Measurements from ENCODE around the gene CRHR1. TPM values are rescaled to one million over a fixed set of nuclear protein-coding genes. Genes with fewer than 3 reads are reported as not detected.

Gene CRHR1
- total RNA-seq, 6 donors from 2014 or later = not detected

DNA sequence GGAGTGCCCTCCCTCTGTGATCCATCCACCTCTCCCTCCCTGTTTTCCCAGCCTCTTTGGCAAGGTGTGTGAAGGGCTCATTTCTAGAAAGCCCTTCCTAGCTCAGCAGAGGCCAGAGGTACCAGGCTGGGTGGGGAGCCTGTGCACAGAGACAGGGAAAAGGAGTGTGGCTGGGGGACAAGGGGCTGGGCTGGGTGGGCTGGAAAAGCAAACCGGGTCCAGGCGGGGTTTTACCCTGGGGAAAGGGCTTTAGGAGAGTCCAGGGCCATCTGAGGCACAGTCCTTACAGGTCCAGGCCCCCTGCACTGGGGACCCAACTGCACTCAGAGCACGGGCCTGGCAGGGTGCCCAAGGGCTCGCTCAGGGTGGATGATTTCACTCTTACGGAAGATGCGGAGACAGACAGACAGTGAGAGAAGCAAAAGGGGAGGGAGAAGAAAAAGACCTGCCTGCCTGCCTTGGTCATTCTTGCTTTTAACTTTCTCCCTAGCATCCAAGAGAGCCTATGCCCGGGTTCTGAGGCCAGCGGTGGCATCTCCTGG, 7.0 kb downstream of the CRHR1 start:
- Histone ChIP-seq H3K36me3 (no peaks in the 10 kb centered on the region), H3K4me1 (no peaks in the 10 kb centered on the region), H3K9me3 (no peaks in the 10 kb centered on the region), H3K27ac (no peak overlapping the region), H3K27me3 (peaks cover 0 to 5% (median under 1%) of the 10 kb centered on the region in 4 donors), H3K4me3 (no peak overlapping the region)
- ATAC-seq (ENCODE audit: low FRiP score in 2 of 2) = no peak
- no peak for DNase-seq
- 47 to 50% methylated on average over 6 to 8 of the region's 8 CpGs for WGBS, 2 donors
- TF ChIP-seq EP300 (IDR thresholded peaks at IDR 0.05) (no peak), POLR2A (IDR thresholded peaks at IDR 0.05) (no peak), CTCF (IDR thresholded peaks at IDR 0.05) (no peak), POLR2AphosphoS5 (IDR thresholded peaks at IDR 0.05) (no peak)

GRCh38 chr17:45791935-45792334, 7.8 kb downstream of the CRHR1 start:
- Histone ChIP-seq H3K27me3 (peaks cover 0 to 3% (median 0%) of the 10 kb centered on the region in 4 donors), H3K4me3 (no peak overlapping the region), H3K27ac (no peak overlapping the region), H3K9me3 (no peaks in the 10 kb centered on the region), H3K36me3 (no peaks in the 10 kb centered on the region), H3K4me1 (no peaks in the 10 kb centered on the region)
- WGBS, 2 donors = 45 to 46% methylated on average over 9 of the region's 9 CpGs
- TF ChIP-seq CTCF (IDR thresholded peaks at IDR 0.05) (no peak), POLR2A (IDR thresholded peaks at IDR 0.05) (no peak), POLR2AphosphoS5 (IDR thresholded peaks at IDR 0.05) (no peak), EP300 (IDR thresholded peaks at IDR 0.05) (no peak)
- DNase-seq (peak; percentile 46 to 73), ATAC-seq (ENCODE audit: low FRiP score in 2 of 2) (peak in 1 of 2 donors; percentile 1)

- WGBS, 2 donors = 57 to 58% methylated on average over 3 of the region's 3 CpGs
- ATAC-seq (ENCODE audit: low FRiP score in 2 of 2) (no peak), DNase-seq (no peak)
- Histone ChIP-seq H3K36me3 (no peaks in the 10 kb centered on the region), H3K9me3 (no peaks in the 10 kb centered on the region), H3K27me3 (peaks cover 0 to 3% (median 0%) of the 10 kb centered on the region in 4 donors), H3K4me3 (no peak overlapping the region), H3K4me1 (no peaks in the 10 kb centered on the region), H3K27ac (no peak overlapping the region)
- TF ChIP-seq POLR2A (IDR thresholded peaks at IDR 0.05) (no peak), EP300 (IDR thresholded peaks at IDR 0.05) (no peak), POLR2AphosphoS5 (IDR thresholded peaks at IDR 0.05) (no peak), CTCF (IDR thresholded peaks at IDR 0.05) (no peak)
These were observed 8.3 kb downstream of the CRHR1 start for GRCh38 chr17:45792437-45792836.

DNA sequence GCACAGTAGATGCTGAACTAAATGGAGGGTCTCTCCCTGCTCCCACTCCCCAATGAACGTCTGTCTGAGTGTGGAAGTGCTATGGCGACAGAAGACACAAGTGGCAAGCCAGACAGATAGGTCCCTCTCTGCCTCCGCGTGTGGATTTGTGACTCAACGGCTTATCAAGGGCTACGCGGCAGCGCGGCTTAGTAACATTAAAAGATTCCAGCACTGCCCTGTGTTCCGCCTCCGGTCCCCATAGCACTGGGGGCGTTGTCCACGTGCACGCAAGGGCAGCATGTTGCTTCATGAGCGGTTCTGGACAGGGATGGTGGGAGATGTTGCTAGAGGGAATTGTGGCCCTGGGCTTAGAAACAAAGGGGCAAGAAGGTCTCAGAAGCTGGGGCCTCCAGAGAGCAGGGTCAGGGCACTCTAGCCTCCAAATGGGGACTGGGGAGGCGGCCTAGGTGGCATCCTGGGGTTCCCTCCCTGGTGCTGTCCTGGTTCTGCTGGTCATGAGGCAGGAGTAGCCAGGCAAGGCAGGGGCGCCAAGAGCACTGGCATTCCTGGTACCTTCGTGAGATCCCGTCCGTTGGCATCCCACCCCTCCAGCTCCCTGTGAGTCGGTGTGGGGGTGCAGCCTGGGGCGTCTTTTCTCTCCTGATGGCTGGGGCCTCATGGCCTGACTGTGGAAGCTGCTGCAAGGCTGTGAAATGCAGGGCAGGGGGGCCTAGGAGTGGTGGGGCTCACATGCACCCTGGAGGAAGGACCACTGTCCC, 9.1 kb downstream of the CRHR1 start:
- Histone ChIP-seq H3K36me3 (no peaks in the 10 kb centered on the region), H3K4me1 (no peaks in the 10 kb centered on the region), H3K4me3 (no peak overlapping the region), H3K27ac (no peak overlapping the region), H3K27me3 (peaks cover 0 to 3% (median 0%) of the 10 kb centered on the region in 4 donors), H3K9me3 (no peaks in the 10 kb centered on the region)
- WGBS, 2 donors = 81 to 86% methylated on average over 15 to 19 of the region's 22 CpGs
- TF ChIP-seq EP300 (IDR thresholded peaks at IDR 0.05) (no peak), POLR2A (IDR thresholded peaks at IDR 0.05) (no peak), CTCF (IDR thresholded peaks at IDR 0.05) (no peak), POLR2AphosphoS5 (IDR thresholded peaks at IDR 0.05) (no peak)
- DNase-seq (no peak), ATAC-seq (ENCODE audit: low FRiP score in 2 of 2) (no peak)

All from upper lobe of left lung (tissue), 6 donors.